Right hindlimb (tissue), 1 donor: ENCODE results near the gene MTX2.

ENCODE experiments used
- DNase-seq: peaks from one replicate; pipeline ENCODE4 v3.0.0-alpha.2; 2018

MTX2 gene

GRCh38 chr2:176269319-176270099 lies at the start of gene MTX2:
Gene MTX2 (plus strand): TSS chr2:176269442. CDS start chr2:176269630, 188 bp downstream.
- DNase-seq, result peak; percentile 86

GRCh38 chr2:176227874-176228273 lies 41.4 kb upstream of the MTX2 start:
- DNase-seq, result no peak

GRCh38 chr2:176234156-176234555 lies 35.1 kb upstream of the MTX2 start:
- DNase-seq, result no peak

- no peak for DNase-seq
These were observed 34.3 kb upstream of the MTX2 start for GRCh38 chr2:176234940-176235339.

GRCh38 chr2:176237456-176237855 lies 31.8 kb upstream of the MTX2 start:
- no peak for DNase-seq

- peak; percentile 43 for DNase-seq
These were observed 30.2 kb upstream of the MTX2 start for GRCh38 chr2:176239031-176239430.

- no peak for DNase-seq
These were observed 28.9 kb upstream of the MTX2 start for GRCh38 chr2:176240301-176240700.

- no peak for DNase-seq
These were observed 27.0 kb upstream of the MTX2 start for GRCh38 chr2:176242276-176242675.

GRCh38 chr2:176246331-176246730 lies 22.9 kb upstream of the MTX2 start:
- DNase-seq, result no peak

- DNase-seq, result no peak
These were observed 21.4 kb upstream of the MTX2 start for GRCh38 chr2:176247859-176248258.

- no peak for DNase-seq
These were observed 17.3 kb upstream of the MTX2 start for GRCh38 chr2:176251928-176252327.

- DNase-seq, result no peak
These were observed 8.6 kb upstream of the MTX2 start for GRCh38 chr2:176260689-176261088.

- no peak for DNase-seq
These were observed 8.1 kb upstream of the MTX2 start for GRCh38 chr2:176261136-176261535.

GRCh38 chr2:176268976-176269318 lies 295 bp upstream of the MTX2 start:
- DNase-seq, result no peak

GRCh38 chr2:176270100-176270750 lies 983 bp downstream of the MTX2 start:
- DNase-seq, result no peak

- no peak for DNase-seq
These were observed 3.7 kb downstream of the MTX2 start for GRCh38 chr2:176272870-176273459.

- DNase-seq, result no peak
These were observed 9.7 kb downstream of the MTX2 start for GRCh38 chr2:176278927-176279326.

GRCh38 chr2:176280156-176280555 lies 10.9 kb downstream of the MTX2 start:
- DNase-seq, result no peak

GRCh38 chr2:176280867-176281658 lies 11.8 kb downstream of the MTX2 start:
- no peak for DNase-seq

- no peak for DNase-seq
These were observed 14.2 kb downstream of the MTX2 start for GRCh38 chr2:176283291-176284068.

- DNase-seq, result no peak
These were observed 15.3 kb downstream of the MTX2 start for GRCh38 chr2:176284461-176285049.

GRCh38 chr2:176285321-176285720 lies 16.1 kb downstream of the MTX2 start:
- no peak for DNase-seq
